Measurements from ENCODE around the gene EXTL2.
A peak's percentile ranks its signal among the peaks of the same experiment; 100 is the strongest.

- TF ChIP-seq EZH2phosphoT487 (IDR thresholded peaks at IDR 0.05; ENCODE audit: low read length) = no peak
- TF ChIP-seq, protein P1, sequence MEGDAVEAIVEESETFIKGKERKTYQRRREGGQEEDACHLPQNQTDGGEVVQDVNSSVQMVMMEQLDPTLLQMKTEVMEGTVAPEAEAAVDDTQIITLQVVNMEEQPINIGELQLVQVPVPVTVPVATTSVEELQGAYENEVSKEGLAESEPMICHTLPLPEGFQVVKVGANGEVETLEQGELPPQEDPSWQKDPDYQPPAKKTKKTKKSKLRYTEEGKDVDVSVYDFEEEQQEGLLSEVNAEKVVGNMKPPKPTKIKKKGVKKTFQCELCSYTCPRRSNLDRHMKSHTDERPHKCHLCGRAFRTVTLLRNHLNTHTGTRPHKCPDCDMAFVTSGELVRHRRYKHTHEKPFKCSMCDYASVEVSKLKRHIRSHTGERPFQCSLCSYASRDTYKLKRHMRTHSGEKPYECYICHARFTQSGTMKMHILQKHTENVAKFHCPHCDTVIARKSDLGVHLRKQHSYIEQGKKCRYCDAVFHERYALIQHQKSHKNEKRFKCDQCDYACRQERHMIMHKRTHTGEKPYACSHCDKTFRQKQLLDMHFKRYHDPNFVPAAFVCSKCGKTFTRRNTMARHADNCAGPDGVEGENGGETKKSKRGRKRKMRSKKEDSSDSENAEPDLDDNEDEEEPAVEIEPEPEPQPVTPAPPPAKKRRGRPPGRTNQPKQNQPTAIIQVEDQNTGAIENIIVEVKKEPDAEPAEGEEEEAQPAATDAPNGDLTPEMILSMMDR (IDR thresholded peaks at IDR 0.05; ENCODE audit: low read length) = peak; percentile 21; the same call in 1 of the 2 replicates
Measured at GRCh38 chr1:100834777-100835660, 59.6 kb downstream of the EXTL2 start.
